Adrenal gland (tissue), 5 donors: ENCODE results near the gene SIDT2.

Source experiments
- POLR2A ChIP-seq, 2 donors: fragments of 450-650 bp; IDR thresholded peaks; one replicate each; pipeline ENCODE4 v1.6.1; 2017; ENCODE audit warnings: antibody characterized with exemption in 2 of 2, mild to moderate bottlenecking in 2 of 2, moderate library complexity in 1 of 2
- TF ChIP-seq, protein P1 (sequence below), 6 experiments: fragments of 450-650 bp in 4 of 6; fragments of 200-600 bp in 2 of 6; sonication (generic) in 1 of 6; IDR thresholded peaks; 1 replicate in 5 of 6; 2 replicates in 1 of 6; pipeline versions ENCODE4 v1.5.1 to v1.8.0; 2016 to 2021; ENCODE audit warnings: antibody characterized with exemption in 6 of 6, mild to moderate bottlenecking in 2 of 6, moderate library complexity in 1 of 6
- donor health status: DM: no; HTN: no; CAD: no.

DNA sequence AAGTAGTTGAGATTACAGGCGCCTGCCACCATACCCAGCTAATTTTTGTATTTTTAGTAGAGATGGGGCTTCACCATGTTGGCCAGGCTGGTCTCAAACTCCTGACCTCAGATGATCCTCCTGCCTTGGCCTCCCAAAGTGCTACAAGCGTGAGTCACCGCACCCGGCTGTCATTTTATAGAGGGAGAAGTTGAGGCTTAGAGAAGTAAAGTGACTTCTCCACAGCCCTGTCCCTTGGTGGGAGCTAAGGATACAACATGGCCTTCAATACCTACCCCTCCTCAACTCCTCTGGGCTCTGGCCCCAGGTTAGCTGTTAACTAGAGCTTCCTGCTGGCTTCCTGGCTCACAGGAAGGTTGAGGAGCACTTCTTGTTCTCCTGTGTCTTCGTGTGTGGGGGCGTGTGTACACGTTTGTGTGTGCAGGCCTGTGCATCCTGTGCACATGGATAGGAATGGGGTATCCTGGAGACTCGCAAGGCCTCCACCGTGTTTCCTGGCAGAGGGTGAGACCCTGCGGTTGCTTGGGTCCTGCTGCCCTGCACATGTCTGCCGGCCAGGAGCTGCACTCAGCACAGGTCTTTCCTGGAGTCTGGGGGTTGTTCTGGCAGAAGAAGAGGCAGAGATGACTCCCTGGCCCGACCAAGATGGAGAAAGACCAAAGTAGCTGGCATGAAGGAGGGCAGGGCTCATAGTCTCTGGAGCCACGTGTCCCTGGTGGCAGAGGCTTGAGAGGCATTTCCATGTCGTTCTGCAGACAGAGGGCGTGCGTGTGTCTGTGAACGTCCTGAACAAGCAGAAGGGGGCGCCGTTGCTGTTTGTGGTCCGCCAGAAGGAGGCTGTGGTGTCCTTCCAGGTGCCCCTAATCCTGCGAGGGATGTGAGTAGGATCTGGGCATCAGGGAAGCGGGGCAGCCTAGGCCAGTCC, 2.4 kb downstream of the SIDT2 start:
- TF ChIP-seq POLR2A (IDR thresholded peaks at IDR 0.05), result no peak
- TF ChIP-seq, protein P1, sequence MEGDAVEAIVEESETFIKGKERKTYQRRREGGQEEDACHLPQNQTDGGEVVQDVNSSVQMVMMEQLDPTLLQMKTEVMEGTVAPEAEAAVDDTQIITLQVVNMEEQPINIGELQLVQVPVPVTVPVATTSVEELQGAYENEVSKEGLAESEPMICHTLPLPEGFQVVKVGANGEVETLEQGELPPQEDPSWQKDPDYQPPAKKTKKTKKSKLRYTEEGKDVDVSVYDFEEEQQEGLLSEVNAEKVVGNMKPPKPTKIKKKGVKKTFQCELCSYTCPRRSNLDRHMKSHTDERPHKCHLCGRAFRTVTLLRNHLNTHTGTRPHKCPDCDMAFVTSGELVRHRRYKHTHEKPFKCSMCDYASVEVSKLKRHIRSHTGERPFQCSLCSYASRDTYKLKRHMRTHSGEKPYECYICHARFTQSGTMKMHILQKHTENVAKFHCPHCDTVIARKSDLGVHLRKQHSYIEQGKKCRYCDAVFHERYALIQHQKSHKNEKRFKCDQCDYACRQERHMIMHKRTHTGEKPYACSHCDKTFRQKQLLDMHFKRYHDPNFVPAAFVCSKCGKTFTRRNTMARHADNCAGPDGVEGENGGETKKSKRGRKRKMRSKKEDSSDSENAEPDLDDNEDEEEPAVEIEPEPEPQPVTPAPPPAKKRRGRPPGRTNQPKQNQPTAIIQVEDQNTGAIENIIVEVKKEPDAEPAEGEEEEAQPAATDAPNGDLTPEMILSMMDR (IDR thresholded peaks at IDR 0.05), result peak; percentile 60 to 93 (median 81)
